Stimulated activated CD8-positive, alpha-beta memory T cell treated with anti-CD3 and anti-CD28 coated beads, Interleukin-4, amount 100 ng/mL, for 48 hours (primary cell): ENCODE data around the gene GLTP.
A peak's percentile ranks its signal among the peaks of the same experiment; 100 is the strongest.
"Not testable (repeated sequence)": the region's sequence is repeated elsewhere in the genome, so short reads cannot be mapped to it uniquely, and the experiment has no call there.

Experiments
- DNase-seq: peaks from one replicate; pipeline ENCODE4 v3.0.0-alpha.2; 2020

GLTP gene, protein sequence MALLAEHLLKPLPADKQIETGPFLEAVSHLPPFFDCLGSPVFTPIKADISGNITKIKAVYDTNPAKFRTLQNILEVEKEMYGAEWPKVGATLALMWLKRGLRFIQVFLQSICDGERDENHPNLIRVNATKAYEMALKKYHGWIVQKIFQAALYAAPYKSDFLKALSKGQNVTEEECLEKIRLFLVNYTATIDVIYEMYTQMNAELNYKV

DNA sequence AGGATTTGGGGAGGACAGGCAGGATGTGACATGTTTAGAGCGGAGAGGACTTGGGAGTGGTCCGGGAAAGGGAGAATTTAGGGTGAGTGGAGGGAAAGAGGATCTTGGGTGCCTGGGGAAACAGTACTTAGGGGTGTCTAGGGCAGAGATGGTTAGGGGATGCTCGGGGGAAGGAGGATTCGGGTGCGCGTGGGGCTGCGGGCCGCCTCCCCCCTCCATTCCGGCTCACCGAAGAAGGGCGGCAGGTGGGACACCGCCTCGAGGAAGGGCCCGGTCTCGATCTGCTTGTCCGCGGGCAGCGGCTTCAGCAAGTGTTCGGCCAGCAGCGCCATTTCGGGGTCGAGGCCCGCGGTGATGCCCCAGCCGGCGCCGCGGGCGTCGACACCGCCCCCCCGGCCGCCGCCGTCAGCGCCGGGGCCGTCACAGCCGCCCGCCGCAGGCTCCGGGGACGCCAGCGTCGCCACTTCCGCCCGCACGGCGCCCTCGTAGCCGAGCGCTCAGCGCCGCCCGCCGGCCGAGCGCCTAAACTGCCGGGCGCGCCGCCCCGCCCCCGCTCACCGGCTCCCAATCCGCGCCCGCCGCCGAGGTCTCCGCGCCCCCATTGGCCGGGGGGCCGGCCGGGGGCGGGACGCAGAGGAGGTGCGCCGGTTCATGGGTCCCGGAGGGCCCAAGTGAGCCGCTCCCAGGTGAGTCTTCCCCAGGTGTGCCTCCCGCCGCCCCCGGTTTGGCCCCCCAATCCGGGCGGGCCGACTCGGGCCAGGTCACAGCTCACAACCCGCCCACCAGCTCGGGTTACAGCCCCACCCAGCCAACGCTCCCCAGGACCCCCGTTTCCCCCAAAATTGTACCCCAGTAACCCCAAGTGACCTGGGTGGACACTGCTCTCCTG is at the start of gene GLTP:
TSS of gene GLTP (minus strand) at position 499 of the 889 bp plus-strand sequence. CDS start at position 332, 167 bp downstream.
- peak; percentile 88 for DNase-seq

GRCh38 chr12:109929326-109929725 is 49.0 kb upstream of the GLTP start:
- DNase-seq, result not testable (repeated sequence)

DNA sequence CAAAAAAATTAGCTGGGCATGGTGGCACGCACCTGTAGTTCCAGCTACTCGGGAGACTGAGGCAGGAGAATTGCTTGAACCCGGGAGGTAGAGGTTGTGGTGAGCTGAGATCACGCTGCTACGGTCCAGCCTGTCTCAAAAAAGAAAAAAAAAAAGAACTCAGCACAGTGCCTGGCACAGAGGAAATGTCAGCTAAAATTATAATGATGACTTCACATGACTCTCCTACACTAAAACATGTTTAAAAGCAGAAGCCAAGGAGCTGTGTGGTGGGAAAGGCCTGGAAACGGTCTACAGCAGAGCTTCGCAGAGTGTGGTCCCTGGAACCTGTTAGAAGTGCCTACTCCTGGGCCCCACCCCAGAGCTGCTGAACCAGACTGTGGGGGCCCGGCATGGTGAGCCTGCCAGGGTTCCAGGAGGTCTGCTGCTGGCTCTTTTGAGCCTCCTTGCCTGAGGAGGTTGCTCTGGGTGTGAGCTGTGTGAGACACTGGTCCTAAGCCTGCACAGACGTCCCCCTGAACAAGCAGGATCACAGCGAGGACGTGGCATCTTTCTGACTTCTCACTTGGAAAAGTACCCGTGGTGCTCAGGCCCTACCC is 47.8 kb upstream of the GLTP start:
- no peak for DNase-seq

DNA sequence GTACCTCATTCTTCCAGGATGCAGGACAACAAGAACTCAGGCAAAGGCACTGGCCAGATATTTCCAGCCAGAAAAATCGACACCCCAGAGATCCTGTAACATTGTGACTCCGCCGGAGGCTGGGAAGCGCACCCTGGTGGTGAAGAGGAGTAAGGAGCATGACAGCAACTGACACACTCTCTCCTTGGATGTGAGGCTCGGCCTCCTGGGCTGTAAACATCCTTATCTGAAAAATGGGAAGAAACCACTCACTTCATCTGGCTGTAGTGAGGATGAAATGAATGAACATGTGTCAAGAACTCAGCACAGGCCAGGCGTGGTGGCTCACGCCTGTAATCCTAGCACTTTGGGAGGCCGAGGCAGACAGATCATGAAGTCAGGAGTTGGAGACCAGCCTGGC is 47.3 kb upstream of the GLTP start:
- DNase-seq, result peak; percentile 49

GRCh38 chr12:109926488-109927210 is 46.3 kb upstream of the GLTP start:
- no peak for DNase-seq

DNA sequence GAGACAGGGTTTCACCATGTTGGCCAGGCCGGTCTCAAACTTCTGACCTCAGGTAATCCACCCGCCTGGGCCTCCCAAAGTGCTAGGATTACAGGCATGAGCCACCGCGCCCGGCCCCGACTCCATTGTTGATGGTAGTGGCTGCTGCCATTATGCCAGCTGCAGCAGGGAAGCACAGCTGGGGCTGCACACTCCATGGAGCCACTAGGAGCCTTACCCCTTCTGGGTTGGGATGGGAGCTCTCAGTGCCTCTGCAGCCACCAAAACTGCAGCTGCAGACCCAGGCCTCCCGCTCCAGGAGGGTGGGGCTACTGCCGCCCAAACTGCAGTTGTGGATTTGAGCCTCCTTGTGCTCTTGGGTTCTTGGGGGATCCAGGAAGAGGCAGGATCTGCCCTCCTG is 45.7 kb upstream of the GLTP start:
- no peak for DNase-seq

DNA sequence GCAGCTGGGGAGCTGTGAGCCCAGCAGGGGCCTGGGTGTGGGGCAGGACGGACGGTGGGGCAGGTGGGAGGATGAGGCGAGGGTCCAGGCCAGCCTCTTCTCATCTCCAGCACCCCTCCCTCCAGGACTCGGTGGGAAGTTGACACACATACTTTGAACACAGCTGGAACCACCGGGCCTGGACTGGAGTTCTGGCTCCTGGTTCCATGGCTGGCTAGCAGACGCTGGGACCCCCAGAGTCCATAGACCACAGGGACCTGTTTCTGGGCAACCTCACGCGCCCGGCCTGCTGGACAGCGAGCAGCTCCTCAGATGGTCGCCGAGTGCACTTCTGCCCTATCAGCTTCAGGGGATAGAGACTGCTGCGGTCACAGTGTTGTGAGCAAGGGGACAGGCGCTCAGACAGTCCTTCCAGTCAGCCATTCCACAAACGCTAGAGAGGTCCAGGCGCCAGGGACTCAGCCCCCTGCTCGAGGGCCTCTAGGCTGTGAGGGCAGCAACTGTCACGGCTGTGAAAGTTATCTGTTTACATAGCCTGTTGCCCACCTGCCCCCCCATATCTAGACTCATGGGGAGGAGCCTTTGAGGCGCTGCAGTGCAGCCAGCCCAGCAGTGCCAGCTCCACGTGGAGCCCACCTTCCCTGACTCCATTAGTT is 45.0 kb upstream of the GLTP start:
- DNase-seq, result no peak

- no peak for DNase-seq
Measured at GRCh38 chr12:109923481-109924245, 43.3 kb upstream of the GLTP start.

DNA sequence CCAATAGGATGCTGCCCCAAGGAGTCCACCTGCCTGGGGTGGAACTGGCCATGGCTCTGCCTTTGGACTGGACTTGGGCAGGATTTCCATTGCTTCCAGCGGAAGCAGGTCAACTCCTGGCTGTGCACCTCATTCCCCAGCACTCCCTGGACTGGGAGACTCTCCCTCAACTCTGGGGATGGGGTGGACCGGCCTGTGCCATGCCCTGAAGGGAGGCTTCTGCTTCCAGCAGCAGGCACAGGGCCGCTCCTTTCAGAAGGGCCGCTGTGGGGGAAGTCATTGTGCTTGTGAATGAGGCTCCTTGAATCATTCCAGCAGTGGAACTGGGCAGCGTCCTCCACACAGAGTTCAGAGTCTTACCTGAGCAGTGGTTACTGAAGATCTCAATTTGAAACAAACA is 42.7 kb upstream of the GLTP start:
- no peak for DNase-seq

DNA sequence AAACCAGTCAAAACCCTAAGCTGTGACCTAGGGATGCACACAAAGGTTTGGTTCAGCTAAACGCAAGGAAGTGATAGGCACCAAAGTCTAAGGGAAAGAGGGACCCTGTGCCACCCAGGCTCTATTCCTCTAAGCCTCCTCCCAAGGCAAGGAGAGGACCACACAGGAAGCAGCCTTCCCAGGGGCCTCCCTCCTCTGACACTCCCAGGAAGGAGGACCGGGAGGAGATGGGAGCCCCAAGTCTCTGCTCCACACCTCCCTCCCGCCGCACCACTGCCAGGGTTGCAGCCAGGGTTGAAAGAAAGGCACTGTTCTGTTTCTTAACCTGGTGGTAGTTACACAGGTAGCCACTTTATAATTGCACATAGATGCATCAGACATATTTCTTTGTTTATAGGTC is 41.6 kb upstream of the GLTP start:
- DNase-seq, result no peak

DNA sequence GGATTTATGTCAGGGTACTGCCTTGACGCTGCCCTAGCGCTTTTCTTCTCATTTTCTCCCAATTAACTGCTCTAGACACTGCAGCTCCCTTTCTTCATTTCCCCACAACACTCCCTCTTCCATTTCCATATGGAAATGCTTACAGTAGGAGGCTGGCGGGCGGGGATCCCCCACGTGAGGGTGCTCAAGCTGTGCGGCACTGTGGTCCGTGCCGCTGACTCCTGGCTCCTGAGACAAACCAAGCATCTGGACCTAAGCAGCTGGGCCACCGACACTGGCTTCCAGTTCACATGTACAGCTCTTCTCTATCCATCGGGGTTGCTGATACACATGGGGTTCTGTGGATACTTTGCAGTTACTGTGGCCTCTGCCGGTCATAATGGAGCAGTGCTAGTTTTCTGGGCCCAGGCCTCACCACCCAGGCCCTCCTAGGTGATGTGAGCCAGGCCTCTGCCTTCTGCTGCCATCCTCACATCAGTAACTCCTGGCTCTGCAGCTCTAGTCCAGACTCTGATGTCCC is 40.0 kb upstream of the GLTP start:
- no peak for DNase-seq

GRCh38 chr12:109919456-109919855 is 39.1 kb upstream of the GLTP start:
- DNase-seq, result no peak

DNA sequence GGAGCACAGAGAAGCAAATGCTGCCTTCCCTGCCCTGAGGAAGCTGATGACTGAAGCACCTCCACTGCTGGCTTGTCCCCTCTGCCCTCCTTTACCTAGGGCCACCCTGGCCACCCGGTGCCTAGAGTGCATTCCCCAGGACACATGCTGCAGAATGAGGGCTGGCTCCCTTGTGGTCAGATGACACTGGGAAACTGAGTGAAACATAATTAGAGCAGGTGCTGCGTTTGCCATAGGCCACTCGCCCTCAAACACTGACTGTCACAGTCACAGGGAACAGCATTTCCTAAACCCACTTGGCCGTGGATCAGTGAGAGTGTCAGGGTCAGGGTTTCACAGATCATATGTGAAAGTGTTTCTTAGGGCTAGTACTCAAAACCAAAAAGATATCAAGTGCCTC is 35.7 kb upstream of the GLTP start:
- no peak for DNase-seq

DNA sequence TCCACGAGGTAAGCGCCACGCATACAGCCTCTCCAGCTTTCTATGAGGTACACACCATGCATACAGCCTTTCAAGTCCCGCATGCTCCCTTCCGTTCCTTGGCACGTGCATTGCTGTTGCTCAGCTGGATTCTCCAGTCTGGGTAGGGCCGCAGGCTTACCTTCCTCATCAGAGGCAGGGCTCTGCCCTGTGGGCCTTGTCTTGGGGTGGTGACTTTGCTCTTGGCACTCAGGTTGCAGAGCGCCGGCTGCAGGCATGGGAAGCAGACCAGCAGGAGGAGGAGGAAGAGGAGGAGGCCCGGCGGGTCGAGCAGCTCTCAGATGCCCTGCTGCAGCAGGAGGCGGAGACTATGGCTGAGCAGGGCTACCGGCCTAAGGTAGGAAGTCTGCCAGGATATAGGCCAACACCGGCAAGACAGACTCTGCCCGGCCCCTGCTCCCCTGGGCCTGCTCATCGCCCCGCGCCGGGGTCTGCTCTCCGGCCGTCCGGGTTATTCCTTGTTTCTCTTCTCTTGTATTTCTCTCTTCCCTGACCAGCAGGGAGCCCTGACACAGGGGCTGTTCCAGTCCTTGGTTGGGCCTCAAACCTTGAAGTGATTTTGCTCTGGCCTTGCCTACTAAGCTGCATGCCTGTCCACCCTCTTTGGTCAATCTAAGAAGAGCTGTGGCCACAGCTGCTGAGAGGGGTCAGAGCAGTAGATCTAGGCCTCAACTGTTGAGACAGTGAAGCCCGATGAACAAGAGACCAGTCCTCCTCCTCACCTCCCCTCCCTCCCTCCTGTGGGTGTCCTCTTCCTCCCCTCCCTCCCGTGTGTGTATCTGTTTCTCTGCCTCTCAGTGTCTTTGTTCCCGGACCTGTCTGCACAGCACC is 35.1 kb upstream of the GLTP start:
- no peak for DNase-seq

DNA sequence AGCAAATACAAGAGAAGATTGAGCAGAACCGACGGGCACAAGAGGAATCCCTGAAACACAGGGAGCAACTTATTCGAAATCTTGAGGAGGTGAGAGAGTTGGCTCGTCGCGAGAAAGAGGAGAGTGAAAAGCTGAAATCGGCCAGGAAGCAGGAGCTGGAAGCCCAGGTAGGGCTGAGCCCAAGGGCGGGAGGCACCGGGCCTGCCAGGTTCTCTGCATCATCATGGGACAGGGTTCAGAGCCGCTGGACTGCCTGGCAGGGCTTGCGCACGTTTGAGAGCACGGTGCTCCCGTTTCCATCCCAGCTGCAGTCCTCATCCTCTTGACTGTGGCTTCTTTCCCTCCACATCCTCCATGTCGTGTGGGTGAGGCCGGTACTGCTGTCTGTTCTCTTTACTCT is 34.1 kb upstream of the GLTP start:
- no peak for DNase-seq

- DNase-seq, result no peak
Measured at GRCh38 chr12:109912855-109913321, 32.5 kb upstream of the GLTP start.

GRCh38 chr12:109910969-109911348 is 30.6 kb upstream of the GLTP start:
- DNase-seq, result peak; percentile 42

- DNase-seq, result no peak
Measured at GRCh38 chr12:109910254-109910968, 30.1 kb upstream of the GLTP start.

DNA sequence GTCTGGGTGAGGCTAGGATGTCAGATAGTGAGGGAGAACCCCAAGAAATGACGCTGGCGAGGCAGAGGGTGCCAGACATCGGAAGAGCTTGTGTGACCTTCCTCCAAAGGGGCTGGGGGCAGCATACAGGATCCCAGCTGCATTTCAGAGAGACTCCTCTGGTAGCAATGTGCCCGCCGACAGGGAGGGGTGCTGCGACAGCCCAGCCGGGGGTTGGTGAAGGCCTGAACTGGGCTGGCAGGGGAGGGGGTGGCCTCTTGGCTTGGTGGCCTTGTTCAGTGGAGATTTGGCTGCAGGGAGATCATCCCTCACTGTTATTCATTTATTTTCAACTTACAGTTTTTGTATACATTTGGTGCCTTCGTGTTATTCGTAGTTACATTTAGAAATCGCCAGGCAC is 25.0 kb upstream of the GLTP start:
- no peak for DNase-seq

DNA sequence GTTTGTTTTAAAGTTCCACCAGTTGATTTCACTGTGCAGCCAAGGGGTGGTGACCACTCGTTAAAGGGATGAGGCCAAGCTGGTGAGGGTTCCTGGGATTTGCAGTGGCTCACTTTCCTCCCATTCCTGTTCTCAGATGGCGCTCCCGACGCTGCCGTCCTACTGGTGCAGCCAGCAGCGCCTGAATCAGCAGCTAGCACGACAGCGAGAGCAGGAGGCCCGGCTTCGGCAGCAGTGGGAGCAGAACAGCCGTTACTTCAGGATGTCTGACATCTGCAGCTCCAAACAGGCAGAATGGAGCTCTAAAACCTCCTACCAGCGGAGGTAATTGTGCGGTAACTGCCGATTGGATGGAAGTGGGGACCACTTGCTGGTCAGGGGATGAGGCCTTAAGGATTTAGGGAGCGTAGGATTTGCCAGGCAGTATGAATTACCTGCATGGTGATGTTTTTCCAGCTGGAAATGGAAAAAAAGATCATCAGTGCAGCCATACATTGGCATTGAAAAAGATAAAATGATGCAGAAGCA is 22.6 kb upstream of the GLTP start:
- no peak for DNase-seq
